T47D (cell line): Measurements from ENCODE around the gene GPR137B.

Experiments used
- DNase-seq, 2 experiments: peaks; one replicate each; pipeline versions ENCODE4 v3.0.0 to v3.0.0-alpha.2; 2011 to 2012; ENCODE audit warnings: low read depth in 1 of 2, low spot score in 1 of 2
- JUND ChIP-seq: IDR thresholded peaks from 2 replicates; pipeline ENCODE4 v1.6.1; 2012; ENCODE audit warnings: low read depth
- in situ Hi-C: cut with HindIII; loops from 2 replicates; pipeline ENCODE4 v1.10.0; 2016; ENCODE audit warnings: low sequenced_read_pairs, low pct_unique_long_range_greater_than_20kb

GPR137B gene

GRCh38 chr1:236257216-236257615 lies 114.9 kb downstream of the GPR137B start:
- in situ Hi-C loops: no loop called here
- no peak for DNase-seq
- TF ChIP-seq JUND: no peak

GRCh38 chr1:236258114-236258622 lies 115.8 kb downstream of the GPR137B start:
- TF ChIP-seq JUND: no peak
- no peak for DNase-seq
- in situ Hi-C loops: no loop called here
